Neutrophil (primary cell): ENCODE results near the gene QSOX2.

Experiments
- H3K27ac ChIP-seq: fragments of 200-600 bp; sonication (generic); 2 replicates; pipeline ENCODE4 v1.5.1; 2016; ENCODE audit warnings: mild to moderate bottlenecking, moderate library complexity
- H3K27me3 ChIP-seq: fragments of 200-600 bp; sonication (generic); 2 replicates; pipeline ENCODE4 v1.6.0; 2016; ENCODE audit warnings: mild to moderate bottlenecking
- H3K36me3 ChIP-seq: fragments of 200-600 bp; sonication (generic); 2 replicates; pipeline ENCODE4 v1.5.1; 2017
- H3K4me1 ChIP-seq, 2 experiments: fragments of 200-600 bp in 1 of 2; sonication (generic) in 1 of 2; 1 replicate in 1 of 2; 2 replicates in 1 of 2; pipeline versions ENCODE4 v1.5.1 to v1.6.1; 2013 to 2016; ENCODE audit warnings: low read depth in 1 of 2, low read length in 1 of 2, mild to moderate bottlenecking in 1 of 2, moderate library complexity in 1 of 2; ENCODE audit not compliant: control insufficient read depth in 1 of 2, insufficient read depth in 1 of 2
- H3K4me3 ChIP-seq, 2 experiments: fragments of 200-600 bp in 1 of 2; sonication (generic) in 1 of 2; 1 replicate in 1 of 2; 2 replicates in 1 of 2; pipeline ENCODE4 v1.5.1; 2013 to 2016; ENCODE audit warnings: low read depth in 1 of 2, low read length in 1 of 2, mild to moderate bottlenecking in 1 of 2, moderate library complexity in 1 of 2
- H3K9me3 ChIP-seq: fragments of 200-600 bp; sonication (generic); 2 replicates; pipeline ENCODE4 v1.5.1; 2016
- CTCF ChIP-seq: fragments of 200-600 bp; sonication (generic); IDR thresholded peaks from 2 replicates; pipeline ENCODE4 v1.5.1; 2016; ENCODE audit warnings: antibody characterized with exemption

QSOX2 gene

GRCh38 chr9:136179101-136179616 lies 66.5 kb downstream of the QSOX2 start:
- Histone ChIP-seq H3K4me3 (no peak overlapping the region), H3K9me3 (no peaks in the 10 kb centered on the region), H3K36me3 (no peaks in the 10 kb centered on the region), H3K27ac (no peak overlapping the region), H3K27me3 (peaks cover 12% of the 10 kb centered on the region), H3K4me1 (no peaks in the 10 kb centered on the region)
- no peak for TF ChIP-seq CTCF

- Histone ChIP-seq H3K4me1 (no peaks in the 10 kb centered on the region), H3K36me3 (no peaks in the 10 kb centered on the region)
Measured at GRCh38 chr9:136178773-136179075, 66.9 kb downstream of the QSOX2 start.

GRCh38 chr9:136178061-136178772 lies 67.4 kb downstream of the QSOX2 start:
- H3K27me3 ChIP-seq: peaks cover 5% of the 10 kb centered on the region

More at GRCh38 chr9:136178773-136179075, 66.9 kb downstream of the QSOX2 start:
- TF ChIP-seq CTCF: no peak
- Histone ChIP-seq H3K27me3 (peaks cover 7% of the 10 kb centered on the region), H3K9me3 (no peaks in the 10 kb centered on the region), H3K4me3 (no peak overlapping the region), H3K27ac (no peak overlapping the region)

GRCh38 chr9:136177224-136177623 lies 68.4 kb downstream of the QSOX2 start:
- Histone ChIP-seq H3K27me3 (no peaks in the 10 kb centered on the region), H3K9me3 (no peaks in the 10 kb centered on the region), H3K4me3 (no peak overlapping the region), H3K4me1 (no peaks in the 10 kb centered on the region), H3K27ac (no peak overlapping the region), H3K36me3 (no peaks in the 10 kb centered on the region)
- TF ChIP-seq CTCF: no peak

More at GRCh38 chr9:136178061-136178772, 67.4 kb downstream of the QSOX2 start:
- Histone ChIP-seq H3K4me3 (no peak overlapping the region), H3K4me1 (no peaks in the 10 kb centered on the region), H3K9me3 (no peaks in the 10 kb centered on the region), H3K36me3 (no peaks in the 10 kb centered on the region), H3K27ac (no peak overlapping the region)
- TF ChIP-seq CTCF: no peak

GRCh38 chr9:136175616-136176197 lies 69.9 kb downstream of the QSOX2 start:
- H3K4me1 ChIP-seq: no peaks in the 10 kb centered on the region
- H3K27me3 ChIP-seq: no peaks in the 10 kb centered on the region
- no peaks in the 10 kb centered on the region for H3K9me3 ChIP-seq
- no peak for TF ChIP-seq CTCF
- H3K4me3 ChIP-seq: no peak overlapping the region
- H3K36me3 ChIP-seq: no peaks in the 10 kb centered on the region
- no peak overlapping the region for H3K27ac ChIP-seq
